ENCODE data around the gene UTP14C. TPM values are rescaled to one million over a fixed set of nuclear protein-coding genes. Genes with fewer than 3 reads are reported as not detected.

Gene UTP14C
- total RNA-seq, 1 experiment from 2014 or later = 11.8 TPM

GRCh38 chr13:52034616-52035226, 10.2 kb downstream of the UTP14C start:
- no peak for TF ChIP-seq CTCF (IDR thresholded peaks at IDR 0.05; ENCODE audit: insufficient read depth in 1 of 2, low read depth in 1 of 2, low read length in 1 of 2, severe bottlenecking in 1 of 2, unreplicated experiment in 1 of 2)
- CTCF ChIA-PET = interaction anchor here (0.6 kb wide), 1 partner anchor 53 kb away, joined by 7 read pairs; no protein-coding TSS in a partner anchor
- Mint-ChIP-seq H3K36me3 (ENCODE audit: insufficient read depth, unreplicated experiment) (peaks cover 11% of the 10 kb centered on the region), H3K27me3 (ENCODE audit: insufficient read depth, unreplicated experiment) (no peaks in the 10 kb centered on the region), H3K4me1 (ENCODE audit: low read depth, unreplicated experiment) (peaks cover 17% of the 10 kb centered on the region), H3K27ac (ENCODE audit: unreplicated experiment) (no peak overlapping the region), H3K4me3 (ENCODE audit: unreplicated experiment) (no peak overlapping the region), H3K9me3 (ENCODE audit: unreplicated experiment) (peaks cover 10% of the 10 kb centered on the region)
- no peak overlapping the region for H3K4me3 ChIP-seq (ENCODE audit: low read depth, low read length)
- H3K36me3 ChIP-seq (ENCODE audit: control insufficient read depth, insufficient read depth, low read length) = no peaks in the 10 kb centered on the region; the same call in 1 of the 2 replicates
- DNase-seq = no peak
- H3K27me3 ChIP-seq (replicated peaks; ENCODE audit: control insufficient read depth, insufficient read depth, low read length) = no peaks in the 10 kb centered on the region
- peaks cover 17% of the 10 kb centered on the region for H3K4me1 ChIP-seq
- POLR2A ChIA-PET = interaction anchor here (0.6 kb wide), 1 partner anchor 161 kb away, joined by 9 read pairs; no protein-coding TSS in a partner anchor
- BruUV-seq (replicated peaks) = no TSS peak
- H3K9me3 ChIP-seq = no peaks in the 10 kb centered on the region
- intact Hi-C loops (cut with micrococcal nuclease; ENCODE audit: unreplicated experiment) = no loop called here

GRCh38 chr13:52036037-52036436, 11.5 kb downstream of the UTP14C start:
- Mint-ChIP-seq H3K4me1 (ENCODE audit: low read depth, unreplicated experiment) (peaks cover 17% of the 10 kb centered on the region), H3K9me3 (ENCODE audit: unreplicated experiment) (no peaks in the 10 kb centered on the region), H3K36me3 (ENCODE audit: insufficient read depth, unreplicated experiment) (no peaks in the 10 kb centered on the region), H3K27me3 (ENCODE audit: insufficient read depth, unreplicated experiment) (no peaks in the 10 kb centered on the region), H3K4me3 (ENCODE audit: unreplicated experiment) (no peak overlapping the region), H3K27ac (ENCODE audit: unreplicated experiment) (peak overlapping the region; percentile 7)
- no peak overlapping the region for H3K4me3 ChIP-seq (ENCODE audit: low read depth, low read length)
- no peak for TF ChIP-seq CTCF (IDR thresholded peaks at IDR 0.05; ENCODE audit: insufficient read depth in 1 of 2, low read depth in 1 of 2, low read length in 1 of 2, severe bottlenecking in 1 of 2, unreplicated experiment in 1 of 2)
- BruUV-seq (replicated peaks) = no TSS peak
- no peaks in the 10 kb centered on the region for H3K9me3 ChIP-seq
- H3K4me1 ChIP-seq = peaks cover 17% of the 10 kb centered on the region
- H3K27me3 ChIP-seq (replicated peaks; ENCODE audit: control insufficient read depth, insufficient read depth, low read length) = no peaks in the 10 kb centered on the region
- H3K36me3 ChIP-seq (ENCODE audit: control insufficient read depth, insufficient read depth, low read length) = no peaks in the 10 kb centered on the region
- CTCF ChIA-PET = interaction anchor here (0.7 to 1.4 kb wide), 2 partner anchors 33 to 100 kb away, joined by 3 to 5 read pairs; no protein-coding TSS in a partner anchor
- POLR2A ChIA-PET = interaction anchor here (0.7 kb wide), 1 partner anchor 24 kb away, joined by 4 read pairs; the partner anchor contains the start of gene ALG11
- DNase-seq = peak; percentile 56 to 62
- intact Hi-C loops (cut with micrococcal nuclease; ENCODE audit: unreplicated experiment) = loop anchor here (1.0 kb wide), 3 partner anchors 11 to 35 kb away; partner anchors contain the start of gene ALG11

GRCh38 chr13:52043675-52044074, 19.2 kb downstream of the UTP14C start:
- Mint-ChIP-seq H3K27me3 (ENCODE audit: insufficient read depth, unreplicated experiment) (no peaks in the 10 kb centered on the region), H3K4me3 (ENCODE audit: unreplicated experiment) (no peak overlapping the region), H3K36me3 (ENCODE audit: insufficient read depth, unreplicated experiment) (no peaks in the 10 kb centered on the region), H3K4me1 (ENCODE audit: low read depth, unreplicated experiment) (no peaks in the 10 kb centered on the region), H3K27ac (ENCODE audit: unreplicated experiment) (no peak overlapping the region), H3K9me3 (ENCODE audit: unreplicated experiment) (no peaks in the 10 kb centered on the region)
- ChIA-PET POLR2A (no interaction called here), CTCF (no interaction called here)
- Histone ChIP-seq H3K36me3 (ENCODE audit: control insufficient read depth, insufficient read depth, low read length) (no peaks in the 10 kb centered on the region), H3K27me3 (replicated peaks; ENCODE audit: control insufficient read depth, insufficient read depth, low read length) (no peaks in the 10 kb centered on the region), H3K4me1 (peaks cover 5% of the 10 kb centered on the region; the same call in 1 of the 2 replicates), H3K9me3 (peaks cover 3% of the 10 kb centered on the region; the same call in 1 of the 2 replicates), H3K4me3 (ENCODE audit: low read depth, low read length) (no peak overlapping the region)
- DNase-seq = no peak
- BruUV-seq (replicated peaks) = no TSS peak
- no peak for TF ChIP-seq CTCF (IDR thresholded peaks at IDR 0.05; ENCODE audit: insufficient read depth in 1 of 2, low read depth in 1 of 2, low read length in 1 of 2, severe bottlenecking in 1 of 2, unreplicated experiment in 1 of 2)
- intact Hi-C loops (cut with micrococcal nuclease; ENCODE audit: unreplicated experiment) = no loop called here

Data from Caco-2 (cell line).